ENCODE results near the gene ENO2.
"Not testable (repeated sequence)": the region's sequence is repeated elsewhere in the genome, so short reads cannot be mapped to it uniquely, and the experiment has no call there.

ENO2 gene

DNA sequence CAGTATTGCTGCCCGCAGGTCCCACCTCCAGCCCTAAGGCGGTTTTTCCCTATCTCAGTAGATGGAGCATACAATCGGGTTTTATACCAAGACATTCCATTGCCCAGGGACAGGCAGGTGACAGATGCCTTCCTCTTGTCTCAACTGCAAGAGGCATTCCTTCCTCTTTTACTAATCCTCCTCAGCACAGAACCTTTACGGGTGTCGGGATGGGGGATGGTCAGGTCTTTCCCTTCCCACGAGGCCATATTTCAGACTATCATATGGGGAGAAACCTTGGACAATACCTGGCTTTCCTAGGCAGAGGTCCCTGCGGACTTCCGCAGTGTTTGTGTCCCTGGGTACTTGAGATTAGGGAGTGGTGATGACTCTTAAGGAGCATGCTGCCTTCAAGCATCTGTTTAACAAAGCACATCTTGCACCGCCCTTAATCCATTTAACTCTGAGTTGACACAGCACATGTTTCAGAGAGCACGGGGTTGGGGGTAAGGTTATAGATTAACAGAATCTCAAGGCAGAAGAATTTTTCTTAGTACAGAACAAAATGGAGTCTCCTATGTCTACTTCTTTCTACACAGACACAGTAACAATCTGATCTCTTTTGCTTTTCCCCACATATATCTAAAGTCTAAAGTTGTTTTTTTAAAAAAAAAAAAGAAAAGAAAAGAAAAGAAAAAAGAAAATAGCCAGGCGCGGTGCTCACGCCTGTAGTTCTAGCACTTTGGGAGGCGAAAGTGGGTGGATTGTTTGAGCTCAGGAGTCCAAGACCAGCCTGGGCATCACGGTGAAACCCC is 28.0 kb upstream of the ENO2 start:
- not testable (repeated sequence) for DNase-seq

DNA sequence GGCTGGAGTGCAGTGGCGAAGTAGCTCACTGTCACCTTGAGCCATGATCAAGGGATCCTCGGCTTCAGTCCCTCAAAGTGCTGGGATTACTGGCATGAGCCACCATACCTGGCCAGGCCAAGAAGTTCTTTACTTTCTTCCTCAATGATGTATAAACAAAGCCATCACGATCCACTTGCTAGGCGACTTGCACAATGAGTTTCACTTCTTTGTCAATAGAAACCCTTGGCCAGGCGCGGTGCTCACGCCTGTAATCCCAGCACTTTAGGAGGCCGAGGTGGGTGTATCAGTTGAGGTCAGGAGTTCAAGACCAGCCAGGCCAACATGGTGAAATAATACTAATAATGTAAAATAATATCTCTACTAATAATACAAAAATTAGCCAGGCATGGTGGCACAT is 26.9 kb upstream of the ENO2 start:
- no peak for DNase-seq

DNA sequence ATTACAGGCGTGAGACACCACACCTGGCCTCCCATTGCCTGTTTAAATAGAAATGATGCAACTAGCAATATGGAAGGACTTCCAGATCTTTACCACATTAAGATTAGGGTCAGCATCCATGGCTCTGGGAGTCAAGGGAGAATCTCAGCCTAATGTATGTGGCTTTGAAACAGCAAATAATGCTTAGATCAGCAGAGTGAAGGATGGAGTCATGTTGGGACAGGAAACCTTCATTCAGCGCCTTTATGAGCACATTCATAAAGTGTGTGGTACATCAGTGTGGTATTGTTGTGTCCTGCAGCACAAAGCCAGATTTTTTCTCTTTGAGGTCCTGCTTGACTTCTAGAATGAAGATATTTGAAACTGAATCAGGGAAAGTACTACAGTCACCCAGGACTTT is 26.0 kb upstream of the ENO2 start:
- DNase-seq = no peak

GRCh38 chr12:6888794-6889193 is 25.6 kb upstream of the ENO2 start:
- not testable (repeated sequence) for DNase-seq

DNA sequence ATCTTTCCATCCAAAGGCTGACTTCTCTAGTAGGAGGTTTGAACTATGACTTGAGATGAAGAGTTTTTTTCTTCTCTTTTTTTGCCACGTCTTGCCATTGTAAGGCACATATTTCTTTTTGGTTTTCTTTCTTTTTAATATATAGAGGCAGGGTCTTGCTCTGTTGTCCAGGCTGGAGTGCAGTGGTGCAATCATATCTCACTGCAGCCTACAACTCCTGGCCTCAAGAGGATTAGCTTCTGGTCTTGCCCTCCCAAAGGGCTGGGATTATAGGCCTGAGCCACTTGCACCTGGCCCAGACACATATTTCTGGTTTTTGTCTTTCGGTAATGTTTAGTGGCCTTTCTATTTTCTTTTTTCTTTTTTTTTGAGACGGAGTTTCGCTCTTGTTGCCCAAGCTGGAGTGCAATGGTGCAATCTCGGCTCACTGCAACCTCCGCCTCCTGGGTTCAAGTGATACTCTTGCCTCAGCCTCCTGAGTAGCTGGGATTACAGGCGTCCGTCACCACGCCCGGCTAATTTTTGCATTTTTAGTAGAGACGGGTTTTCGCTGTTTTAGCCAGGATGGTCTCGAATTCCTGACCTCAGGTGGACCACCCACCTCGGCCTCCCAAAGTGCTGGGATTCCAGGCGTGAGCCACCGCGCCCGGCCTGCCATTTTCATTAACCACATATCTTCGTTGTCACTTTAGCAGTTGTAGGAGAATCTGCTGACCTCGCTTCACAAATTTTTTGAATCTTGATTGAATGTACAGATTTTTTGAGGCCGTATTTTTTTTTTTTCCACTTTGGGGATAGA is 24.4 kb upstream of the ENO2 start:
- DNase-seq = not testable (repeated sequence)

- DNase-seq = peak; percentile 99
Observed at GRCh38 chr12:6890789-6891645, 23.4 kb upstream of the ENO2 start.

- no peak for DNase-seq
Observed at GRCh38 chr12:6891646-6892001, 22.8 kb upstream of the ENO2 start.

- not testable (repeated sequence) for DNase-seq
Observed at GRCh38 chr12:6892683-6893082, 21.7 kb upstream of the ENO2 start.

GRCh38 chr12:6894321-6894720 is 20.1 kb upstream of the ENO2 start:
- no peak for DNase-seq

- DNase-seq = no peak
Observed at GRCh38 chr12:6896846-6897435, 17.4 kb upstream of the ENO2 start.

GRCh38 chr12:6899427-6899826 is 15.0 kb upstream of the ENO2 start:
- no peak for DNase-seq

DNA sequence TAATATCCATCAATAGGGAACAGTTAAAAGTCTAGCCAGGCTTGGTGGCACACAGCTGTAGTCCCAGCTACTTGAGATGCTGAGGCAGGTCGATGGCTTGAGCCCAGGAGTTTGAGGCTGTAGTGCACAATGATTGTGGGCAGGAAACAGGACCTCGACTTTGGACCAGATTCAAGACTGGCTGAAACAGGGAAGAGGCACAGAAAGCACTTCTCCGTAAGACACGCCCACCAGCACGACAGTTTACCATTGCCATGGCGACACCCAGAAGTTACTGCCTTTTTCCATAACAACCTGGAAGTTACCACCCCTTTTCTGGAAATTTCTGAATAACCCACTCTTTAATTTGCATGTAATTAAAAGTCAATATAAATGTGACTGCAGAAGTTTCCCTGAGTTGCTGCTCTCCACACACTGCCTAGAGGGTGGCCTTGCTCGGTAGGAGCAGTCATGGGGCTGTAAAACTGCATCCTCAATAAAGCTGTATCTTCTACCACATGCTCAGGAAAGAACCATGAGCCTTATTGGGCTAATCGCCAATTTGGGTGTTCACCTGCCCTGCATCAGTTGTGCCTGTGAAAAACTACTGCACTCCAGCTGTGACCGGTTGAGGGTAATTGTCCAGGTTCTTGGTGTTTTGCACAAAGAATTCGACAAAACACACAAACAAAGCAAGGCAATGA is 14.4 kb upstream of the ENO2 start:
- no peak for DNase-seq

- DNase-seq = no peak
Observed at GRCh38 chr12:6902448-6902847, 11.9 kb upstream of the ENO2 start.

DNA sequence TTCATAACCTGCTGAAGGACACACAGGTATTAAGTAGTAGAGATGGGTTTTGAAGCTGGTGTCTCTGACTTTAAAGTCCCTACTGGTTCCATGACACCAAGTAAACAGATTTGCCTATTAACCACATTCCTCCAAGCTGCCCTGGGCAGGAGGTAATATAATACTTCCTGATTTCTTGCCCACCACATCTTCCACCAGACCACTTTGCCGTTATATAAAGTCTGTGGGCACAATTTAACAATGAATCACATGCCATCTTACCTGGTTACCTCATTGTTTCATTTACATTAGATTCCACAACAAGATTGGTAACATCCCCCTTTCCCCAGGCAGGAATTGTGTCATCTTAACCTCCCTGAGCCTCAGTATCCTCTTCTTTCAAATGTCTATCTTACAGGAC is 10.7 kb upstream of the ENO2 start:
- DNase-seq = no peak

DNA sequence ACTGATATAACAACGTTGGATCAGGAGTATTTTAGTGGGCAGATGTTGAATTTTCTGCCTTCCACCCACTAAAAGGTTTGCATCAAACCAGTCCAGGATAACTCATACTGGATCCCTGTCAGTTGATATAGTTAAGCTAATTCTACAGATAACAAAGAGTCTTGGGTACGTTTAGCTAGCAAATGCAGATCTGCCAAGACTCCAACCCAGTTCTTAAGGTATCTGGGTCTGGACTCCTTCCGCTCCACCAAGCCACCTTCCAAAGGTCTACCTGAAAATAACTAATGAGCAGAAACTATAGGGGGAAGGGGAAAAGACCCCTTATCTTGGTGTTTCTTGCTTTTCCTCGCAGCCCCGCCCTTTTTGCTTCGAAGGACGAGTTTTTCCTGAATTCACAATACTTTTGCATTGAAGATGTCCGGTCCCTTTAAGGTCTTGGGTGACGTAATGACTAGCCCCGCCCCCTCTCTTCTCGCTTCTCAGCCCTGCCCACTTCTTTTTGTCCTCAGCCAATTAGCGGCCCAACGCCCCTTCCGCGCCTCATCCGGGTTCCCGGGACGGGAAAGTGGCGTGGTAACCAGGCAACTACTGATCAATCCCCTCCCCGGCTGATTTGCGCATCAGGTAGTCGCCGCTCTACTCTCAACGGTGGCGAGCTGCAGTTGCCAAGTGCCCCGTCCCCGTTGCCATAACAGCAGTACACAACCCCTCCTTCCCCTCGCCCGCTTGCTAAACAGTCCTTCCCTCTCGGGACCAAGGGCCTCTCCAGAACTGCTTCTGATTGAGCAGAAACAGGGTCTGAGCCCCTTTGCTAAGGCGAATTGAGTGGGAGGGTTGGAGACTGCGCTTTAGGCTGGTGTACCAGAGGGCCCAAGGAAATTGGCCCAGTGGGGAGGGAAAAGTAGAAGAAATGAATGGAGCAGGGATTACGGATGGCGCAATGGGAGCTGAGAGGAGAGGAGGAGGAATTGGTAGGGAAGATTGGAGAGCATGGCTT is 9.8 kb upstream of the ENO2 start, which contains the start of gene LRRC23:
Gene LRRC23, plus strand, starts transcription at position 543 of the 997 bp plus-strand sequence. CDS start 812 bp downstream, outside the sequence.
- DNase-seq = peak; percentile 98

GRCh38 chr12:6905414-6906040 is 8.9 kb upstream of the ENO2 start:
- no peak for DNase-seq

DNA sequence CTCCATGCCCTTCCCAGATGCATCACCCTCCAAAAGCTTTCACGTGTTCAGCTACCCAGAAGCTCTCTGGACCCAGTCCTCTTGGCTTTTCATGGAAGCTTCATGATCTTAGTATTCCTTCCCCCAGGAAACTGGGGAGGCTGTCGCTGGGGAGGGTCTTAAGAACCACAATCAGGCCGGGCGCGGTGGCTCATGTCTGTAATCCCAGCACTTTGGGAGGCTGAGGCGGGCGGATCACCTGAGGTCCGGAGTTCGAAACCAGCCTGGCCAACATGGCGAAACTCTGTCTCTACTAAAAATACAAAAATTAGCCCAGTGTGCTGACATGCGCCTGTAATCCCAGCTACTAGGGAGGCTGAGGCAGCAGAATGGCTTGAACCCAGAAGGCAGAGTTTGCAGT is 6.2 kb upstream of the ENO2 start:
- not testable (repeated sequence) for DNase-seq

- no peak for DNase-seq
Observed at GRCh38 chr12:6909421-6910145, 4.8 kb upstream of the ENO2 start.

- DNase-seq = no peak
Observed at GRCh38 chr12:6912164-6912935, 2.0 kb upstream of the ENO2 start.

Measured in activated CD4-positive, alpha-beta T cell treated with anti-CD3 and anti-CD28 coated beads, Interleukin-2, amount 50 U/mL, for 16 hours (primary cell).